IMR-90 (cell line): ENCODE measurements around the gene ZNF385D. TPM values are rescaled to one million over a fixed set of nuclear protein-coding genes. Genes with fewer than 3 reads are reported as not detected.

ENCODE experiments used
- ATAC-seq: fragments of 200-7000 bp; cut with Tn5 transposase; 2 replicates; pipeline ENCODE4 v1.9.1; 2020; ENCODE audit warnings: low read depth, mild to moderate bottlenecking, moderate library complexity
- BruUV-seq: library from RNA; stranded (reverse); fragments of 400-500 nt; replicated peaks from 2 replicates; lab custom pipeline; 2021; lab: Mats Ljungman, UMichigan
- CTCF ChIA-PET: fragments of 300-600 bp; formaldehyde crosslinking; extraction: SDS; loops from one replicate; lab custom pipeline; 2021; ENCODE audit warnings: antibody characterized with exemption; lab: Yijun Ruan, JAX
- POLR2A ChIA-PET: fragments of 300-600 bp; sonication (Branson Sonifier 250); formaldehyde crosslinking; loops from one replicate; lab custom pipeline; 2022; ENCODE audit warnings: antibody characterized with exemption; ENCODE audit not compliant: unreplicated experiment; lab: Charles Lee
- DNase-seq: peaks from one replicate; pipeline ENCODE4 v3.0.0; 2013
- H2AFZ ChIP-seq: replicated peaks from 2 replicates; pipeline ENCODE3; 2013; ENCODE audit warnings: low read length, mild to moderate bottlenecking; ENCODE audit not compliant: poor library complexity
- H2AK5ac ChIP-seq: 2 replicates; pipeline ENCODE4 v1.6.1; 2013; ENCODE audit warnings: low read depth, low read length, inconsistent platforms
- H2AK9ac ChIP-seq: replicated peaks from 2 replicates; pipeline ENCODE3; 2013; ENCODE audit warnings: mild to moderate bottlenecking, low read depth, low read length, moderate library complexity; ENCODE audit not compliant: poor library complexity
- H2BK120ac ChIP-seq: 2 replicates; pipeline ENCODE4 v1.6.1; 2013; ENCODE audit warnings: low read depth, low read length, inconsistent platforms
- H2BK15ac ChIP-seq: 3 replicates; pipeline ENCODE4 v1.6.1; 2013; ENCODE audit warnings: low read depth, low read length, inconsistent platforms
- H2BK20ac ChIP-seq: 2 replicates; pipeline ENCODE4 v1.6.1; 2013; ENCODE audit warnings: low read depth, mild to moderate bottlenecking, inconsistent platforms, low read length, moderate library complexity
- H2BK5ac ChIP-seq: 2 replicates; pipeline ENCODE4 v1.6.1; 2013; ENCODE audit warnings: mild to moderate bottlenecking, low read depth, low read length, inconsistent platforms; ENCODE audit not compliant: poor library complexity, severe bottlenecking
- H3K14ac ChIP-seq: replicated peaks from 2 replicates; pipeline ENCODE4 v1.6.1; 2013; ENCODE audit warnings: low read depth, low read length, inconsistent platforms
- H3K18ac ChIP-seq: 2 replicates; pipeline ENCODE4 v1.6.1; 2013; ENCODE audit warnings: low read depth, low read length, control low read depth
- H3K23ac ChIP-seq: 2 replicates; pipeline ENCODE4 v1.6.1; 2013; ENCODE audit warnings: low read depth, low read length, inconsistent platforms
- H3K27ac ChIP-seq: 2 replicates; pipeline ENCODE4 v1.5.1; 2013; ENCODE audit warnings: mild to moderate bottlenecking, control low read depth, low read length; ENCODE audit not compliant: insufficient read depth
- H3K27me3 ChIP-seq: 2 replicates; pipeline ENCODE4 v1.6.1; 2013; ENCODE audit warnings: low read length; ENCODE audit not compliant: control insufficient read depth, insufficient read depth
- H3K36me3 ChIP-seq: 2 replicates; pipeline ENCODE4 v1.6.1; 2013; ENCODE audit warnings: low read length, mixed read lengths; ENCODE audit not compliant: control insufficient read depth, insufficient read depth
- H3K4ac ChIP-seq: 2 replicates; pipeline ENCODE4 v1.6.1; 2013; ENCODE audit warnings: low read depth, low read length, inconsistent platforms
- H3K4me1 ChIP-seq: 2 replicates; pipeline ENCODE4 v1.6.1; 2013; ENCODE audit warnings: low read length, mixed read lengths; ENCODE audit not compliant: control insufficient read depth, insufficient read depth
- H3K4me2 ChIP-seq: 2 replicates; pipeline ENCODE4 v1.6.1; 2013; ENCODE audit warnings: low read depth, mild to moderate bottlenecking, control low read depth, low read length, moderate library complexity
- H3K4me3 ChIP-seq: 2 replicates; pipeline ENCODE4 v1.5.1; 2013; ENCODE audit warnings: low read depth, mild to moderate bottlenecking, control low read depth, low read length, moderate library complexity; ENCODE audit not compliant: insufficient read depth
- H3K56ac ChIP-seq: 2 replicates; pipeline ENCODE4 v1.6.1; 2013; ENCODE audit warnings: low read length, inconsistent platforms; ENCODE audit not compliant: insufficient read depth; ENCODE audit errors: extremely low read depth
- H3K79me1 ChIP-seq, 2 experiments: 2 replicates each; pipeline ENCODE4 v1.6.1; 2013; ENCODE audit warnings: low read length in 2 of 2, inconsistent platforms in 1 of 2, low read depth in 1 of 2
- H3K9ac ChIP-seq: 2 replicates; pipeline ENCODE4 v1.6.1; 2013; ENCODE audit warnings: low read depth, low read length, control low read depth
- H3K9me1 ChIP-seq: 2 replicates; pipeline ENCODE4 v1.6.1; 2013; ENCODE audit warnings: low read length, inconsistent platforms; ENCODE audit not compliant: insufficient read depth
- H3K9me3 ChIP-seq: 2 replicates; pipeline ENCODE4 v1.6.1; 2013; ENCODE audit warnings: low read length; ENCODE audit not compliant: control insufficient read depth, insufficient read depth
- H4K20me1 ChIP-seq: 2 replicates; pipeline ENCODE4 v1.6.1; 2013; ENCODE audit warnings: low read length, inconsistent platforms; ENCODE audit not compliant: insufficient read depth
- H4K5ac ChIP-seq: 2 replicates; pipeline ENCODE4 v1.6.1; 2013; ENCODE audit warnings: mild to moderate bottlenecking, low read depth, low read length, control low read depth
- H4K8ac ChIP-seq, 2 experiments: 2 replicates each; pipeline ENCODE4 v1.6.1; 2013; ENCODE audit warnings: low read depth in 2 of 2, low read length in 2 of 2, control low read depth in 1 of 2, inconsistent platforms in 1 of 2
- H4K91ac ChIP-seq: 2 replicates; pipeline ENCODE4 v1.6.1; 2013; ENCODE audit warnings: low read depth, low read length, inconsistent platforms; ENCODE audit not compliant: insufficient read depth
- BHLHE40 ChIP-seq: fragments of 150-350 bp; IDR thresholded peaks from 2 replicates; pipeline ENCODE4 v1.6.1; 2016; ENCODE audit warnings: mild to moderate bottlenecking, low read depth, low read length
- CEBPB ChIP-seq: IDR thresholded peaks from 2 replicates; pipeline ENCODE4 v1.6.1; 2012; ENCODE audit warnings: low read depth, low read length, improper control_type of control experiment
- CHD1 ChIP-seq: IDR thresholded peaks from 2 replicates; pipeline ENCODE4 v1.6.1; 2012; ENCODE audit warnings: low read depth, low read length, improper control_type of control experiment
- FOS ChIP-seq: fragments of 150-350 bp; IDR thresholded peaks from 2 replicates; pipeline ENCODE4 v1.6.1; 2016; ENCODE audit warnings: low read depth, low read length
- MAFK ChIP-seq: IDR thresholded peaks from 2 replicates; pipeline ENCODE4 v1.6.1; 2012; ENCODE audit warnings: low read depth, low read length, improper control_type of control experiment
- MAZ ChIP-seq: IDR thresholded peaks from 2 replicates; pipeline ENCODE4 v1.6.1; 2012; ENCODE audit warnings: low read depth, mild to moderate bottlenecking, low read length, improper control_type of control experiment, moderate library complexity, borderline replicate concordance
- MXI1 ChIP-seq: IDR thresholded peaks from 2 replicates; pipeline ENCODE4 v1.6.1; 2012; ENCODE audit warnings: low read depth, mild to moderate bottlenecking, low read length, moderate library complexity, borderline replicate concordance
- NFE2L2 ChIP-seq: fragments of 150-350 bp; IDR thresholded peaks from 2 replicates; pipeline ENCODE4 v1.6.1; 2016; ENCODE audit warnings: low read depth, mild to moderate bottlenecking, low read length
- POLR2A ChIP-seq: IDR thresholded peaks from 2 replicates; pipeline ENCODE4 v1.6.1; 2012; ENCODE audit warnings: mild to moderate bottlenecking, low read depth, low read length
- RAD21 ChIP-seq: IDR thresholded peaks from 2 replicates; pipeline ENCODE4 v1.6.1; 2012; ENCODE audit warnings: low read length, improper control_type of control experiment
- RCOR1 ChIP-seq: IDR thresholded peaks from 2 replicates; pipeline ENCODE4 v1.6.1; 2012; ENCODE audit warnings: mild to moderate bottlenecking, low read length, improper control_type of control experiment; ENCODE audit not compliant: insufficient replicate concordance
- RFX5 ChIP-seq: IDR thresholded peaks from 2 replicates; pipeline ENCODE4 v1.8.0; 2012; ENCODE audit warnings: low read depth, mild to moderate bottlenecking, low read length, moderate library complexity
- SMC3 ChIP-seq: fragments of 150-350 bp; IDR thresholded peaks from 2 replicates; pipeline ENCODE4 v1.6.1; 2016; ENCODE audit warnings: low read depth, mild to moderate bottlenecking, antibody characterized with exemption, low read length, moderate library complexity
- WGBS, 2 experiments: methylation state at CpG; one replicate each; pipeline versions ENCODE4 v1.1.5 to v1.1.7; 2013; ENCODE audit warnings: missing lambda C conversion rate in 2 of 2; ENCODE audit not compliant: insufficient read length in 1 of 2; ENCODE audit errors: extremely low coverage in 2 of 2; 5-methylcytosine and 5-hydroxymethylcytosine counted together
- dilution Hi-C: fragments of 300-500 bp; cut with HindIII; formaldehyde crosslinking; loops from one replicate; pipeline ENCODE4 v1.14.3; 2018; ENCODE audit warnings: low sequenced_read_pairs; ENCODE audit not compliant: unreplicated experiment
- in situ Hi-C: fragments of 300-500 bp; cut with MboI; formaldehyde crosslinking; loops from 3 replicates; pipeline ENCODE4 v1.14.3; 2019; ENCODE audit warnings: low sequenced_read_pairs, inconsistent platforms, mixed read lengths
- intact Hi-C: fragments of 100-400 bp; cut with micrococcal nuclease; formaldehyde crosslinking; loops from 2 replicates; pipeline ENCODE4 v1.10.0; 2022
- polyA plus RNA-seq, 3 experiments: library from polyadenylated mRNA; depleted of rRNA; stranded (reverse); fragments of >200 nt; gene quantifications; 2 replicates each; pipeline ENCODE4 v1.2.3, GENCODE V29; 2012; ENCODE audit warnings: low replicate concordance in 1 of 3
- total RNA-seq: library from RNA; depleted of rRNA; stranded (reverse); fragments of >200 nt; gene quantifications from 2 replicates; pipeline ENCODE4 v1.2.3, GENCODE V29; 2012
- TF ChIP-seq, protein P1 (sequence below): fragments of 150-350 bp; IDR thresholded peaks from 2 replicates; pipeline ENCODE4 v1.6.1; 2016; ENCODE audit warnings: low read depth, mild to moderate bottlenecking, low read length, moderate library complexity, borderline replicate concordance
- TF ChIP-seq, protein P2 (sequence below): conservative IDR thresholded peaks from 2 replicates; pipeline ENCODE4 v1.5.1; 2012; ENCODE audit warnings: mild to moderate bottlenecking, low read depth, low read length, improper control_type of control experiment
- TF ChIP-seq, protein P3 (sequence below): fragments of 150-350 bp; IDR thresholded peaks from 2 replicates; pipeline ENCODE4 v1.6.1; 2017; ENCODE audit warnings: mild to moderate bottlenecking, antibody characterized with exemption, low read length, low read depth

ZNF385D gene
- total and polyA plus RNA-seq, 2 of the 4 experiments (the other 2 are of a cell fraction): 0.18 to 2.4 TPM

DNA sequence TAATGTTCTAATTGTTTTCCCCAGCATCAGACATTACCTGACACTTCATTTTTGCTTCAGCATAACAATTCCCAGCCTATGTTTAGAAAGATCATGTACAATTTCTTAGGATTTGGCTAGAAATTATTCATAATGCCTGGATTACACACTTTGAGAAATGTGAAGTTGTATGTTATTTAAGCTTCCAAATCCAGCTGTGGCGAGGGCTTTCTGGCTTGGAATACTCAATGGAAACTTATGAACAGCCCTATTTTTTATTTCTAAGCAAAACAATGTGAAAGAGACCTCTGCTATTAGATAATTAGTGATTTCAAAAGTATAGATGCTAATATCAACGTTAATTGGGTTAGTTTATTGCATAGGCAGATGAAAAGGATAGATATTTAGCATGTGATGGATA lies 341.6 kb downstream of the ZNF385D start:
- Histone ChIP-seq H2AK9ac (no peak overlapping the region), H3K9me1 (no peaks in the 10 kb centered on the region), H4K91ac (no peak overlapping the region), H3K9ac (no peak overlapping the region), H3K79me1 (no peaks in the 10 kb centered on the region), H3K9me3 (peaks cover 3% of the 10 kb centered on the region; the same call in 1 of the 2 replicates), H2AFZ (no peak overlapping the region), H3K4me3 (no peak overlapping the region), H3K23ac (no peak overlapping the region), H2BK120ac (no peak overlapping the region), H4K5ac (no peak overlapping the region), H3K4me1 (no peaks in the 10 kb centered on the region), H2AK5ac (no peak overlapping the region), H3K56ac (no peak overlapping the region), H4K8ac (no peak overlapping the region), H4K20me1 (no peaks in the 10 kb centered on the region), H3K18ac (no peak overlapping the region), H2BK20ac (no peak overlapping the region), H2BK15ac (no peak overlapping the region), H3K4ac (no peak overlapping the region), H3K36me3 (no peaks in the 10 kb centered on the region), H3K27ac (no peak overlapping the region), H3K14ac (no peak overlapping the region), H3K4me2 (no peak overlapping the region), H3K27me3 (no peaks in the 10 kb centered on the region), H2BK5ac (no peak overlapping the region)
- BruUV-seq: no TSS peak
- ChIA-PET POLR2A (no interaction called here), CTCF (no interaction called here)
- intact Hi-C loops (no loop called here), in situ Hi-C loops (no loop called here), dilution Hi-C loops (no loop called here)
- TF ChIP-seq SMC3 (no peak), MXI1 (no peak), MAFK (no peak), RFX5 (no peak), FOS (no peak), BHLHE40 (no peak), POLR2A (no peak), MAZ (no peak), NFE2L2 (no peak), RCOR1 (no peak), CEBPB (no peak), CHD1 (no peak), RAD21 (no peak)
- TF ChIP-seq, protein P1, sequence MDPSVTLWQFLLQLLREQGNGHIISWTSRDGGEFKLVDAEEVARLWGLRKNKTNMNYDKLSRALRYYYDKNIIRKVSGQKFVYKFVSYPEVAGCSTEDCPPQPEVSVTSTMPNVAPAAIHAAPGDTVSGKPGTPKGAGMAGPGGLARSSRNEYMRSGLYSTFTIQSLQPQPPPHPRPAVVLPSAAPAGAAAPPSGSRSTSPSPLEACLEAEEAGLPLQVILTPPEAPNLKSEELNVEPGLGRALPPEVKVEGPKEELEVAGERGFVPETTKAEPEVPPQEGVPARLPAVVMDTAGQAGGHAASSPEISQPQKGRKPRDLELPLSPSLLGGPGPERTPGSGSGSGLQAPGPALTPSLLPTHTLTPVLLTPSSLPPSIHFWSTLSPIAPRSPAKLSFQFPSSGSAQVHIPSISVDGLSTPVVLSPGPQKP: no peak
- TF ChIP-seq, protein P2, sequence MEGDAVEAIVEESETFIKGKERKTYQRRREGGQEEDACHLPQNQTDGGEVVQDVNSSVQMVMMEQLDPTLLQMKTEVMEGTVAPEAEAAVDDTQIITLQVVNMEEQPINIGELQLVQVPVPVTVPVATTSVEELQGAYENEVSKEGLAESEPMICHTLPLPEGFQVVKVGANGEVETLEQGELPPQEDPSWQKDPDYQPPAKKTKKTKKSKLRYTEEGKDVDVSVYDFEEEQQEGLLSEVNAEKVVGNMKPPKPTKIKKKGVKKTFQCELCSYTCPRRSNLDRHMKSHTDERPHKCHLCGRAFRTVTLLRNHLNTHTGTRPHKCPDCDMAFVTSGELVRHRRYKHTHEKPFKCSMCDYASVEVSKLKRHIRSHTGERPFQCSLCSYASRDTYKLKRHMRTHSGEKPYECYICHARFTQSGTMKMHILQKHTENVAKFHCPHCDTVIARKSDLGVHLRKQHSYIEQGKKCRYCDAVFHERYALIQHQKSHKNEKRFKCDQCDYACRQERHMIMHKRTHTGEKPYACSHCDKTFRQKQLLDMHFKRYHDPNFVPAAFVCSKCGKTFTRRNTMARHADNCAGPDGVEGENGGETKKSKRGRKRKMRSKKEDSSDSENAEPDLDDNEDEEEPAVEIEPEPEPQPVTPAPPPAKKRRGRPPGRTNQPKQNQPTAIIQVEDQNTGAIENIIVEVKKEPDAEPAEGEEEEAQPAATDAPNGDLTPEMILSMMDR: no peak
- TF ChIP-seq, protein P3, sequence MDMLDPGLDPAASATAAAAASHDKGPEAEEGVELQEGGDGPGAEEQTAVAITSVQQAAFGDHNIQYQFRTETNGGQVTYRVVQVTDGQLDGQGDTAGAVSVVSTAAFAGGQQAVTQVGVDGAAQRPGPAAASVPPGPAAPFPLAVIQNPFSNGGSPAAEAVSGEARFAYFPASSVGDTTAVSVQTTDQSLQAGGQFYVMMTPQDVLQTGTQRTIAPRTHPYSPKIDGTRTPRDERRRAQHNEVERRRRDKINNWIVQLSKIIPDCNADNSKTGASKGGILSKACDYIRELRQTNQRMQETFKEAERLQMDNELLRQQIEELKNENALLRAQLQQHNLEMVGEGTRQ: no peak
- DNase-seq: no peak
- WGBS, 2 experiments: no CpG with 5 or more reads among the region's 2 CpGs
- no peak for ATAC-seq
